Mesenchymal stem cell (in vitro differentiated cells and primary cell): Measurements from ENCODE around the gene CTNNA1.

Experiments
- DNase-seq: peaks from one replicate; pipeline ENCODE4 v3.0.0-alpha.2; 2013
- H2AFZ ChIP-seq: one replicate; pipeline ENCODE4 v1.6.1; 2013; ENCODE audit warnings: low read depth, mild to moderate bottlenecking, control low read depth, inconsistent platforms, low read length, moderate library complexity
- H2AK5ac ChIP-seq: 2 replicates; pipeline ENCODE4 v1.6.1; 2013; ENCODE audit warnings: low read length, moderate library complexity, mild to moderate bottlenecking, inconsistent platforms; ENCODE audit not compliant: severe bottlenecking
- H2BK120ac ChIP-seq: one replicate; pipeline ENCODE4 v1.6.1; 2013; ENCODE audit warnings: low read depth, mild to moderate bottlenecking, inconsistent platforms, low read length, moderate library complexity
- H2BK12ac ChIP-seq, 2 experiments: one replicate each; pipeline ENCODE4 v1.6.1; 2013; ENCODE audit warnings: inconsistent platforms in 2 of 2, low read length in 2 of 2, mild to moderate bottlenecking in 2 of 2, moderate library complexity in 2 of 2, control low read depth in 1 of 2
- H2BK15ac ChIP-seq: one replicate; pipeline ENCODE4 v1.6.1; 2013; ENCODE audit warnings: mild to moderate bottlenecking, low read depth, inconsistent platforms; ENCODE audit not compliant: poor library complexity, severe bottlenecking
- H2BK5ac ChIP-seq: 2 replicates; pipeline ENCODE4 v1.6.1; 2013; ENCODE audit warnings: low read depth, mild to moderate bottlenecking, low read length, control low read depth, inconsistent platforms; ENCODE audit not compliant: poor library complexity, severe bottlenecking
- H3K14ac ChIP-seq, 2 experiments: one replicate each; pipeline ENCODE4 v1.6.1; 2013; ENCODE audit warnings: inconsistent platforms in 2 of 2, low read length in 2 of 2, control low read depth in 1 of 2, mild to moderate bottlenecking in 1 of 2, moderate library complexity in 1 of 2
- H3K18ac ChIP-seq, 2 experiments: one replicate each; pipeline ENCODE4 v1.6.1; 2013; ENCODE audit warnings: inconsistent platforms in 2 of 2, low read length in 2 of 2, control low read depth in 1 of 2, low read depth in 1 of 2, mild to moderate bottlenecking in 1 of 2
- H3K23ac ChIP-seq, 2 experiments: one replicate each; pipeline ENCODE4 v1.6.1; 2013; ENCODE audit warnings: inconsistent platforms in 2 of 2, low read length in 2 of 2, mild to moderate bottlenecking in 2 of 2, moderate library complexity in 2 of 2, control low read depth in 1 of 2
- H3K27ac ChIP-seq: 2 replicates; pipeline ENCODE4 v1.5.1; 2013; ENCODE audit warnings: mild to moderate bottlenecking, moderate library complexity, low read length, control low read depth, inconsistent platforms; ENCODE audit not compliant: poor library complexity, severe bottlenecking
- H3K27me3 ChIP-seq, 2 experiments: 2 replicates each; pipeline versions ENCODE4 v1.6.1 to v1.7.0; 2013; ENCODE audit warnings: low read length in 2 of 2, mild to moderate bottlenecking in 2 of 2, moderate library complexity in 2 of 2, control low read depth in 1 of 2, inconsistent platforms in 1 of 2; ENCODE audit not compliant: control insufficient read depth in 1 of 2, insufficient read depth in 1 of 2
- H3K36me3 ChIP-seq, 2 experiments: 2 replicates each; pipeline versions ENCODE4 v1.6.1 to v1.7.0; 2013; ENCODE audit warnings: low read length in 2 of 2, control low read depth in 1 of 2, inconsistent platforms in 1 of 2, low read depth in 1 of 2, mild to moderate bottlenecking in 1 of 2; ENCODE audit not compliant: insufficient read depth in 2 of 2, control insufficient read depth in 1 of 2
- H3K4ac ChIP-seq, 2 experiments: one replicate each; pipeline ENCODE4 v1.6.1; 2013; ENCODE audit warnings: inconsistent platforms in 2 of 2, low read length in 2 of 2, mild to moderate bottlenecking in 2 of 2, moderate library complexity in 2 of 2, control low read depth in 1 of 2, low read depth in 1 of 2
- H3K4me1 ChIP-seq: 2 replicates; pipeline ENCODE4 v1.6.1; 2013; ENCODE audit warnings: low read depth, low read length, control low read depth; ENCODE audit not compliant: control insufficient read depth, insufficient read depth
- H3K4me2 ChIP-seq: 2 replicates; pipeline ENCODE4 v1.6.1; 2013; ENCODE audit warnings: low read length, mild to moderate bottlenecking, inconsistent platforms; ENCODE audit not compliant: poor library complexity, severe bottlenecking
- H3K4me3 ChIP-seq, 2 experiments: 2 replicates each; pipeline versions ENCODE4 v1.5.1 to v1.7.0; 2013; ENCODE audit warnings: low read length in 2 of 2, mild to moderate bottlenecking in 2 of 2, control low read depth in 1 of 2, low read depth in 1 of 2; ENCODE audit not compliant: insufficient read depth in 1 of 2
- H3K79me1 ChIP-seq: replicated peaks from 2 replicates; pipeline ENCODE4 v1.6.1; 2013; ENCODE audit warnings: mild to moderate bottlenecking, control low read depth, low read length, inconsistent platforms; ENCODE audit not compliant: poor library complexity, severe bottlenecking
- H3K9ac ChIP-seq: 2 replicates; pipeline ENCODE4 v1.7.0; 2013; ENCODE audit warnings: mild to moderate bottlenecking, low read length, moderate library complexity
- H3K9me3 ChIP-seq: 2 replicates; pipeline ENCODE4 v1.7.0; 2013; ENCODE audit warnings: mild to moderate bottlenecking, low read length; ENCODE audit not compliant: control insufficient read depth
- H4K8ac ChIP-seq: one replicate; pipeline ENCODE4 v1.6.1; 2013; ENCODE audit warnings: inconsistent platforms, mild to moderate bottlenecking, low read length, moderate library complexity
- H4K91ac ChIP-seq: one replicate; pipeline ENCODE4 v1.6.1; 2013; ENCODE audit warnings: mild to moderate bottlenecking, low read length, inconsistent platforms
- WGBS: methylation state at CpG from one replicate; pipeline ENCODE4 v1.1.7; 2013; ENCODE audit warnings: mixed read lengths; 5-methylcytosine and 5-hydroxymethylcytosine counted together

The CTNNA1 gene

DNA sequence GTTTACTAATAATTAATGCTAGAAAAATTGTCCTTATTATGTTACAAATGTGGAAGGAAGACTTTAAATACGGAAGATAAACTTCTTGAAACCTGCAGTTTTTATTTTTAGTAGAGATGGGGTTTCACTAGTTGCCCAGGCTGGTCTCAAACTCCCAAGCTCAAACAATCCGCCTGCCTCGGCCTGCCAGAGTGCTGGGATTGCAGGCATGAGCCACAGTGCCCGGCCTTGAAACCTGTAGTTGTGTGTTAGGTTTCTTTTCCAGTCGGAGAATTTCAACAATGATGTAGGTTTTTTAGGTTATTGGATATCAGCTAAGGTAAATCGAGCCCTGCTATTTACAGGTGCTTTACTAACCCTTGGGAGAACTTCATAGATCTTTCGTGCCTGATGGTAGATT is 30.8 kb downstream of the CTNNA1 start:
- no peak overlapping the region for H2AFZ ChIP-seq
- no peak overlapping the region for H3K27ac ChIP-seq
- no peaks in the 10 kb centered on the region for H3K9me3 ChIP-seq
- no peak overlapping the region for H3K4ac ChIP-seq
- no peak overlapping the region for H3K14ac ChIP-seq
- peaks cover 7 to 62% of the 10 kb centered on the region in 2 experiments for H3K36me3 ChIP-seq
- H2BK120ac ChIP-seq, result no peak overlapping the region
- H3K23ac ChIP-seq, result no peak overlapping the region
- no peak for DNase-seq
- no peak overlapping the region for H3K9ac ChIP-seq
- no peak overlapping the region for H2BK5ac ChIP-seq
- H2AK5ac ChIP-seq, result peak overlapping the region; percentile 42
- no peak overlapping the region for H3K4me3 ChIP-seq
- no peaks in the 10 kb centered on the region for H3K27me3 ChIP-seq
- H3K4me1 ChIP-seq, result peaks cover 7% of the 10 kb centered on the region
- peaks cover 5% of the 10 kb centered on the region for H3K79me1 ChIP-seq
- no peak overlapping the region for H2BK12ac ChIP-seq
- 99% methylated on average over 7 of the region's 7 CpGs for WGBS
- no peak overlapping the region for H2BK15ac ChIP-seq
- H4K8ac ChIP-seq, result no peak overlapping the region
- no peak overlapping the region for H3K4me2 ChIP-seq
- no peak overlapping the region for H3K18ac ChIP-seq
- H4K91ac ChIP-seq, result no peak overlapping the region

DNA sequence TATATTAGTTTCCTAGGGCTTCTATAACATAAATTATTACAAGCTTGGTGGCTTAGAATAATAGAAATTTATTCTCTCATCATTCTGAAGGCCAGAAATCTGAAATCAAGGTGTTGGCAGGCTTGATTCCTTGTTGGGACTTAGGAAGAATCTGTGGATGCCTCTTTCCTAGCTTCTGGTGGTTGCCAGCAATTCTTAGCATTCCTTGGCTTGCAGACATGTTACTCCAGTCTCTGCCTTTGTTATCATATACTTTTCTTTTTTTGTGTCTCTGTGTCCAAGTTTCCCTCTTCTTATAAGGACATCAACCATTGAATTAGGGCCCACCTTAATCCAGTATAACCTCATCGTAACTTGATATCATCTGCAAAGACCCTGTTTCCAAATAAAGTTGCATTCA is 31.4 kb downstream of the CTNNA1 start:
- Histone ChIP-seq H2BK5ac (no peak overlapping the region), H3K79me1 (peaks cover 7% of the 10 kb centered on the region), H3K23ac (no peak overlapping the region), H3K27me3 (no peaks in the 10 kb centered on the region), H3K9ac (no peak overlapping the region), H2BK12ac (no peak overlapping the region), H2BK15ac (no peak overlapping the region), H2BK120ac (no peak overlapping the region), H3K4me3 (no peak overlapping the region), H4K91ac (no peak overlapping the region), H3K4me2 (no peak overlapping the region), H3K9me3 (no peaks in the 10 kb centered on the region), H4K8ac (no peak overlapping the region), H3K4me1 (peaks cover 7% of the 10 kb centered on the region), H2AFZ (no peak overlapping the region), H3K36me3 (peaks cover 9 to 62% of the 10 kb centered on the region in 2 experiments), H2AK5ac (no peak overlapping the region), H3K27ac (no peak overlapping the region), H3K18ac (no peak overlapping the region), H3K14ac (no peak overlapping the region), H3K4ac (no peak overlapping the region)
- 100% methylated on average over 1 of the region's 1 CpG for WGBS
- no peak for DNase-seq

DNA sequence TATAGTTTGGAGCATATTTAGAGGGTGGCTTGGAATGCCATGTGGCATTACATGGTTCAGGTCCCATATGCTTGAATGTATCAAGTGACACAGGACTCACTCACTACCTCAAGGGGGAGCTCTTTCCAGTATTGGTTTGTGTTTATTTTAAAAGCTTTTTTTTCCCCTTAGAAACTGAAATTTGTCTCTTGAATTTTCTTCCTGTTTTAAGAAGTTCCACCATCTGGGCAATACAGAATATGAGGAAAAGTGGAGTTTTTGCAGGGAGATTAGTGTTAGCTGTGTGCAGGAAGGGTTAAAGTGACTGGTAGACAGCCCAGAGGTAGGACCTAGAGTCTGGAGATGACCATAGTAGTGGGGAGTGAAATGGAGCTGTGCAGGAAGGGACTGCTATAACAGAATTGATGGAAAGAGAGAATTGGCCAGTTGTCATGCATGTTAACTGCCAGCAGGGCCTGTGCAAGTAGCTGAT is 36.6 kb downstream of the CTNNA1 start:
- no peak overlapping the region for H4K91ac ChIP-seq
- no peak overlapping the region for H2BK12ac ChIP-seq
- no peak overlapping the region for H3K9ac ChIP-seq
- no peak overlapping the region for H2AK5ac ChIP-seq
- H3K4me2 ChIP-seq, result no peak overlapping the region
- no peak overlapping the region for H3K4me3 ChIP-seq
- no peaks in the 10 kb centered on the region for H3K9me3 ChIP-seq
- no peak overlapping the region for H3K27ac ChIP-seq
- no peak overlapping the region for H3K4ac ChIP-seq
- H2AFZ ChIP-seq, result no peak overlapping the region
- H4K8ac ChIP-seq, result no peak overlapping the region
- H3K23ac ChIP-seq, result no peak overlapping the region
- peaks cover 4% of the 10 kb centered on the region for H3K79me1 ChIP-seq
- no peak overlapping the region for H2BK5ac ChIP-seq
- no peak overlapping the region for H3K14ac ChIP-seq
- peaks cover 7% of the 10 kb centered on the region for H3K4me1 ChIP-seq
- no peak overlapping the region for H2BK15ac ChIP-seq
- DNase-seq, result peak; percentile 56
- no peak overlapping the region for H3K18ac ChIP-seq
- H2BK120ac ChIP-seq, result no peak overlapping the region
- peaks cover 6 to 30% of the 10 kb centered on the region in 2 experiments for H3K36me3 ChIP-seq
- no peaks in the 10 kb centered on the region for H3K27me3 ChIP-seq

DNA sequence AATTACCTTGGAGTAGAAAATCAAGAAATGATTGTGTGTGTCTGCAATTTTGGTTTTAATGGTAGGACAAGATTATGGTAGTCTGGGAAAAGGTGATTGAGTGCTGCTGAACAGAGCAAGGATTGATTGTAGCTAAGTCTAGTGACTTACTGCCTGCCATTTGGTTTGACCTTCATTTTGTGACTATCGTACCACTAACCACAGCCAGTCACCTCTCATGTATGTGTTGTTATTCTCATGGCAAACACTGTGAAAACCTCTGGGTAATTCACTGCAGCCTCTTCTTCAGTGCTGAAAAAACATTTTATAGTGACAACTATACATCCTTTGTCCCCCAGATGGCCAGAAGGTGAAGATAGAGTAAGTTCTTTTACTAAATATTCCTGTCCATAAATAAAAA is 37.5 kb downstream of the CTNNA1 start:
- Histone ChIP-seq H2BK12ac (no peak overlapping the region), H2BK120ac (no peak overlapping the region), H3K9ac (no peak overlapping the region), H4K91ac (no peak overlapping the region), H2BK5ac (no peak overlapping the region), H3K4me1 (peaks cover 5% of the 10 kb centered on the region), H3K79me1 (peaks cover 5% of the 10 kb centered on the region), H3K4me2 (no peak overlapping the region), H2AK5ac (no peak overlapping the region), H2BK15ac (no peak overlapping the region), H3K36me3 (peaks cover 3 to 25% of the 10 kb centered on the region in 2 experiments), H3K4ac (no peak overlapping the region), H2AFZ (no peak overlapping the region), H3K23ac (no peak overlapping the region), H3K27me3 (no peaks in the 10 kb centered on the region), H3K27ac (no peak overlapping the region), H3K18ac (no peak overlapping the region), H3K4me3 (no peak overlapping the region), H3K9me3 (no peaks in the 10 kb centered on the region), H3K14ac (no peak overlapping the region), H4K8ac (no peak overlapping the region)
- DNase-seq, result peak; percentile 57
- WGBS, result 75% methylated on average over 1 of the region's 1 CpG
